GM19395 (cell line): ENCODE data around the gene FOXI2.

Source experiments
- ATAC-seq: cut with Tn5 transposase; IDR thresholded peaks from one replicate; pipeline ENCODE4 v1.9.1; 2021; ENCODE audit warnings: mild to moderate bottlenecking, moderate library complexity; ENCODE audit not compliant: unreplicated experiment

Gene FOXI2

GRCh38 chr10:127740596-127740995 is 3.6 kb downstream of the FOXI2 start:
- no peak for ATAC-seq

GRCh38 chr10:127743205-127743604 is 6.2 kb downstream of the FOXI2 start:
- no peak for ATAC-seq

GRCh38 chr10:127744956-127745355 is 8.0 kb downstream of the FOXI2 start:
- no peak for ATAC-seq

- ATAC-seq, result no peak
Measured at GRCh38 chr10:127745861-127746260, 8.9 kb downstream of the FOXI2 start.

- ATAC-seq, result no peak
Measured at GRCh38 chr10:127755753-127756152, 18.8 kb downstream of the FOXI2 start.

- no peak for ATAC-seq
Measured at GRCh38 chr10:127756264-127756663, 19.3 kb downstream of the FOXI2 start.

GRCh38 chr10:127757033-127757432 is 20.0 kb downstream of the FOXI2 start:
- ATAC-seq, result no peak

GRCh38 chr10:127759276-127759675 is 22.3 kb downstream of the FOXI2 start:
- ATAC-seq, result no peak

GRCh38 chr10:127762925-127763324 is 25.9 kb downstream of the FOXI2 start:
- no peak for ATAC-seq

- no peak for ATAC-seq
Measured at GRCh38 chr10:127774766-127775559, 38.0 kb downstream of the FOXI2 start.

- no peak for ATAC-seq
Measured at GRCh38 chr10:127776816-127777215, 39.8 kb downstream of the FOXI2 start.

- ATAC-seq, result no peak
Measured at GRCh38 chr10:127781412-127781811, 44.4 kb downstream of the FOXI2 start.

GRCh38 chr10:127787873-127788272 is 50.9 kb downstream of the FOXI2 start:
- no peak for ATAC-seq

GRCh38 chr10:127790066-127790624 is 53.2 kb downstream of the FOXI2 start:
- ATAC-seq, result no peak
